HUDEP-2 (cell line): ENCODE results near the gene C17orf67.

ENCODE experiments used
- DNase-seq, 76 experiments: peaks; one replicate each; lab custom pipeline; 2025; ENCODE audit not compliant: unreplicated experiment in 76 of 76; lab: John Stamatoyannopoulos, UW

C17orf67 gene

DNA sequence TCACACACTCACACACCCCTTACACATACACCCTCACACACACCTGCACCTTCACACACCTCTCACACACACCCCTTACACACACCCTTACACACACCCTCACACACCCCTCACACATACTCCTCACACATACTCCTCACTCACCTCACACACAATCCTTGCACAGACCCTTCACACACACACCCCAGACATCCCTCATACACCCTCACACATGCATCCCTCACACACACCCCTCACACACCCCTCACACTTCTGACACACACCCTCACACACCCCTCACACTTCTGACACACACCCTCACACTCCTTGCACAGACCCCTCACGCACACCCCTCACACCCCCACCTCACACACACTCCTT, 23.9 kb downstream of the C17orf67 start:
- DNase-seq: no peak

DNA sequence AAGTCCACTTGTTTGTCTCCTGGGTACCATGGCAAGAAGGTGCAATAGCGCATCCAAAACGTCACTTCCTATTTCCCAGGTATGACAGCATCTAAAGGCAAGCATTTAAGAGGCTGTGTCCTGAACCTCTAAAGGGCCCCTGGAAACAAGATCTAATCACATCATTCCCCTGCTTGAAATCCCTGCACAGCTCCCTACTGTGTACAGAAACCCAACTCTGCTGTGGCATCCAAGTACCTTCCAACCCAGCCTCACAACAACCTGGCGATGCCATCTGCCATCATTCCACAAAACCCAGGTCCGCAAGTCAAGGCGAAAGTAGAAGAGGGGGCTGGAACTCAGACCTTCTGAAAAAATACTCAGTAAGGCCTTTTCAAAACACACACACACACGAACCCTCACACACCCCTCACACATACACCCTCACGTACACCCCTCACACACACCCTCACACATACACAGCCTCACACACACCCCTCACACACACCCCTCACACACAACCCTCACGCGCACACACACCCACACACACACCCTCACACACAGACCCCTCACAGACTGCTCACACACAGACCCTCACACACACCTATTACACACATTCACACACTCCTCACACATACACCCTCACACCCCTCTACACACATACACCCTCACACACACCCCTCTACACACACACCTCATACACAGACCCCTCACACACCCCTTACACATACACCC, 24.5 kb downstream of the C17orf67 start:
- DNase-seq: no peak

DNA sequence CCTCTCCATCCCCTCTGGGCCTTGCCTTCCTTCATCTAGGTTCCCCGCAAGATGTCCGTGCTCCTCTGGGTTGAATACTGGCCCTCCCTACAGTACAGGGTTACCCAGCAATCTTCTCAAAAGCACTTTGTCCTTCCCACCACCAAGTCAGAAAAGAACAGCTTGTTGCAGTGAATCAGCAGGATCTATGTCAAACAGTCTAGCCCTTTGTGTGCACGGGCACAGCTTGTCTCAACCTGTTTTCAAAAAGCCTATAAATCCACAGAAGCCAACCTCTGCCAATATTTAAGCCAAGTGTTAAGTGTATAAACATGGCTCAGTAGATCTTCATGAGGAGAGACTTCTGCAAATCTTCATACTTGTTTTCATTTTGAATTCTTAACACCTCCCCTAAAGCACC, 25.2 kb downstream of the C17orf67 start:
- peak in 1 of 76 experiments; percentile 8 for DNase-seq

- no peak for DNase-seq
These were observed 26.0 kb downstream of the C17orf67 start for GRCh38 chr17:56807723-56808122.

GRCh38 chr17:56806949-56807348, 26.8 kb downstream of the C17orf67 start:
- DNase-seq: no peak

DNA sequence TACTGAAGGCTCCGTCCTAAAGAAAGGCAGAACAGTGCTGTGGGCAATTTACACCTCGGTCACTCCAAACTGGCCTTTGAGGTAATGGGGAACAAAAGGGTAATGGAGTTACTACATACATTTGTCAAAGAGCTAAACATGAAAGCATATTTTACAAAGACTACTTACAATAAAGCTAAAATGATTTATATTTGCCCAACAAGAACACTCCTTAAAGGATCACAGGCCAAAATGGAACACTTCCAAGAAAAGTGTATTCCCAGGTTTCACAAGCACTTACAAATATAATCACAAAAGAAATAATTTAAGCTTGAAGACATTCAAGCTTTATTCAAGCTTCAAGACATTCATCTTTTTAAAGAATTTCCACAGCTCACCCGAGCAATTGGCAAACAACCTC, 29.3 kb downstream of the C17orf67 start:
- no peak for DNase-seq

GRCh38 chr17:56803071-56803470, 30.6 kb downstream of the C17orf67 start:
- DNase-seq: no peak

- DNase-seq: no peak
These were observed 32.1 kb downstream of the C17orf67 start for GRCh38 chr17:56801459-56802178.

DNA sequence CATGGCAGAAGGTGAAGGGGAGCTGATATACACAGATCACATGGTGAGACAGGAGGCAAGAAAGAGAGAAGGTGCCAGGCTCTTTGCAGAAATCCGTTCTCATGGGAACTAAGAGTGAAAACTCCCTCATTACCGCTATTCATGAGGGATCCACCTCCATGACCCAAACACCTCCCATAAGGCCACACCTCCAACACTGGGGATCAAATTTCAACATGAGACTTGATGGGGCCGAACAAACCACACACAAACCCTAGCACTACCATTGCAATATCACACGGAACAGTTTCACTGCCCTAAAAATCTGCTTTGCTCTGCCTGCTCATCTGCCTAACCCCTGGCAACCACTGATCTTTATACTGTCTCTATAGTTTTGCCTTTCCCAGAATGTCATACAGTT, 34.8 kb downstream of the C17orf67 start:
- DNase-seq: peak in 1 of 76 experiments; percentile 7

- no peak for DNase-seq
These were observed 37.2 kb downstream of the C17orf67 start for GRCh38 chr17:56796536-56796935.

- DNase-seq: no peak
These were observed 38.4 kb downstream of the C17orf67 start for GRCh38 chr17:56795221-56795865.

DNA sequence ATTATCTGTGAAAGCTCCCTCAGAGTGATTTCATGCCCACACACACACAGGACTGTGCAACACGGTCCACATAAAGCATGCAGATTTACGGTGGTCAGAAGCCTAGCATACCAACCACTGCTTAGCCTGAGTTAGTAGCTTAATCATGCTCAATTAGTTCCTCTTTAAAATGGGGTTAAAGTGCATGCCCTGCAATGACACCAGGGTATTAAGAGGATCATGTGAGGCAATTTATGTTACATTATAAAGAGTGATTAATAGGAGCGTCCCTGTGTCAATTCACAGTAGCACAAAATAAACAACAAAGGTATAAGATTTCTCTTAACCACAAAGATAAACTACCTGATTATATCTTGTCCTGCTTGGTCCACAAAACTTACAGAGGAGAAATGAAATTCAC, 39.8 kb downstream of the C17orf67 start:
- DNase-seq: no peak

DNA sequence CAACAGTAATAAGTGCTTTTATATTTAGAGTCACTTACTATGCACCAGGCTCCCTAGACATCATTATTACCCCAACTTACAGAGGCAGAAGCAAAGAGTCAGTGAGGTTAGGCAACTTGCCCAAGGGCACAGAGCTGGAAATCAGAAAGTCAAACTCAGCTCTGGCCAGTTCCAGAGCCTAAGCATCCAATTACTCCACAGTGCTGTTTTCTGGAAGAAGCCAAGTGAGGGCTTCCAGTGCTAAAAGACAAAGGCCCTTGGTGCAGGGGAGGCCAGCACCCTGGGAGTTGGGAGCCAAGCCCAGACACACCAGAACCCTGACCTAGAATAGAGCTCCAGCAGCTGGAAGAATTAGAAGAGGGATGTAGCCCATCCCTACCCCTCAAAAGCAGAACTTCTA, 40.2 kb downstream of the C17orf67 start:
- no peak for DNase-seq

GRCh38 chr17:56792267-56792666, 41.5 kb downstream of the C17orf67 start:
- no peak for DNase-seq

DNA sequence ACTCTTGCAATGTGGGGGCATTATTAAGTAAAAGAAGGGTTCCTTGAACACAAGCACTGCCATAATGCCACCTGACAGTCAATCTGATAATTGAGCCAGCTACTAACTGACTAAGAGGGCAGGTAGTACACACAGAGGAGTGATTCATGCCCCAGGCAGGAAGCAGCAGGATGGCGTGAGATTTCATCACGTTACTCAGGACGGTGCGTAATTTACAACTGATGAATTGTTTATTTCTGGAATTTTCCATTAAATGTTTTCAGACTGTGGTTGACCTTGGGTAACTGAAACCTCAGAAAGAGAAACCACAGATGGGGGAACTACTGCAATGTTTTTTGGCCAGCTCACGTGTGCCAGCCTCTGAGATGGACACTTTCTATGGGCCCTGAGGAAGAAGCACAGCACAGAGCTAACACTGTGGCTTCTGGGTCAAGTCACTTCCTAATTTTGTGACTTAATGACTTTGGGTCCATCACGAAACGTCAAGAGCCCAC, 46.7 kb downstream of the C17orf67 start:
- no peak for DNase-seq

DNA sequence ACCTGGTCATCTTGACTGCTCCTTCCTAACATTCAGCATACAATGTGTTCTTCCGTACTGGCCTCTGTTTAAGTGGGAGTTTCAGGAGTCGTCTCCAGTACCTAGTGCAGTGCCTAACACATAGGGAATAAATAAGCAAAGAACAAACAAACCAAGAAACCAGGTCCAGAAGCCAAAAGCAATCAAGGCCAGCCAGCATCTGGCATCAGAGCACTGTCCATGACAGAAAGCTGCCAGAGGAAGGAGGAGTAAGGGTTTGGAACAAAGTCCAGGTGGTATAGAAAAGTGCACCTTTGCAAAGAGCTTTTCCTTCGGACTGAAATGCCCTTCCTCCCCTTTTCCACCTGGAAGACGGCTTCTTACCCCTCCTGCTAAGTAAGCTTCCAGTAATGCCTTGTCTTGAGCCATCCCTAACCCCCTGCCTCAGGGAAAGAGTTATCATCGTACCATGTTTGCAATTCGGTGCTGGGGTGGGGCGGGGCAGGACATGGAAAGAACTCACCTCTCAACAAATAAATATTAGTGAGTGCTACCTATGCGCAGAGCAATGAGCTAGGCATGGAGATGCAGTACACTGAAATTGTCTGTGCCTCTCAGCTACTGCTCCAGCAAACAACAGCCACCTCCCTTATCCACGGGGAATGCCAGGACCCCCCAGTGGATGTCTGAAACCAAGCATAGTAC, 47.6 kb downstream of the C17orf67 start:
- DNase-seq: no peak

DNA sequence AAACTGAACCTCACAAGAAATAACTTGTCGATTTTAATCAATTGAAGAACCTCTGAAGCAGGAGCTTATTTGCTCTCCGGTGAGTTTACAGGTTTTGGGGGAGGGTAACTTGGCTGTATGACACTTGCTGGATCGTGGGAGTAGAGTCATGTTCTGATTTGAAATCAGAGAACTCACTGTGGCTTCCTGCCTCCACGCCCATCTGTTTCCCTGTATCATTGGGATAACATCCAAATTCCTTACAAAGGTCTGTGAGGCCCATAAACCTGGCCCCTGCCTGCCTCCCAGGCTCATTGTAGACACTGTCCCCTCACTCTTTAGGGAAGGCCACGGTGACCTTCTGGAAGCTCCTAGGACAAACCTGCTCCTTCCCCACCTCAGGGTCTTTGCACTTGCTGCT, 48.3 kb downstream of the C17orf67 start:
- no peak for DNase-seq

DNA sequence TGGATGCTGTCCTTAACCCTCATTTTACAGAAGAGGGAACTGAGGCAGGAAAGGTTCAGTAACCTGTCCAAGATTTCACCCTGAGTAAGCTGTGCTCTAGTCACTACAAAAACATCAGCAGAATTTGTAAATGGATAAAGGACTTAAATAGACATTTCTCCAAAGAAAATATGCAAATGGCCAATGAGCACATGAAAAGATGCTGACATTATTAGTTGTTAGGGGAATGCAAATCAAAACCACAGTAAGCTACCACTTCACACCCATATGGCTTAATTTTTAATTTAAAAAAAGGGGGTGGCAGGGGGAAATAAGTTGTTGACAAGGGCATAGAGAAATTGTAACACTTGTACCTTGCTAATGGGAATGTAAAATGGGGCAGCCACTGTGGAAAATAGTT, 51.4 kb downstream of the C17orf67 start:
- DNase-seq: no peak

DNA sequence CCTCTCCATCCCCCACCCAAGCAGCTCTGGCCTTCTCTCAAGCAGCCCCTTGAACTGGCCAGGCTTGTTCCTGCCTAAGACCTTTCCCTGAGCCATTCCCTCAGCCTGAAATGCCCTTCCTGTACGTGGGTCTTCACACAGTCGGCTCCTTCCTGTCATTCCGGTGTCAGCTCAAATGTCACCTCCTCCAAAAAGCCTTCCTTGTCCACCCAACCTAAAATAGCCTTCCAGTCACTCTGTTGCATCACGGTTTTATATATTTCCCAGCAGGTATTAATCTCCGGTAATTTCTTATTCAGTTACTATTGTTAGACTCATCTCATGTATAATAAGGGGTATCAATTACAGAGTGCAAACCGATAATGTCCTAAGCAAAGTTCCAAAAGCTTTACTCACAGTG, 51.8 kb downstream of the C17orf67 start:
- DNase-seq: no peak

- peak in 72 of 76 experiments; percentile 6 to 83 (median 62) for DNase-seq
These were observed 53.6 kb downstream of the C17orf67 start for GRCh38 chr17:56779898-56780777.
